Activated B cell treated with CpG ODN at 0.5 μM for 24 hours (primary cell): ENCODE data around the gene PKP4. TPM values are rescaled to one million over a fixed set of nuclear protein-coding genes. Genes with fewer than 3 reads are reported as not detected.

Experiments used
- ATAC-seq: fragments of 200-7000 bp; cut with Tn5 transposase; one replicate; pipeline ENCODE4 v1.10.0; 2021; ENCODE audit warnings: low read depth, mild to moderate bottlenecking, moderate library complexity
- CTCF ChIA-PET: fragments of 350-600 bp; sonication (Branson Sonifier 250); formaldehyde crosslinking; loops from one replicate; lab custom pipeline; 2021; ENCODE audit warnings: antibody characterized with exemption; lab: Charles Lee
- POLR2A ChIA-PET: fragments of 350-600 bp; sonication (Branson Sonifier 250); formaldehyde crosslinking; loops from one replicate; lab custom pipeline; 2021; ENCODE audit warnings: antibody characterized with exemption; lab: Charles Lee
- DNase-seq: peaks from one replicate; pipeline ENCODE4 v3.0.0; 2022
- H3K27ac Mint-ChIP-seq: one replicate; pipeline ENCODE4 v1.8.0; 2020; ENCODE audit warnings: mixed read lengths
- H3K27me3 Mint-ChIP-seq: one replicate; pipeline ENCODE4 v1.8.0; 2021; ENCODE audit warnings: mixed read lengths
- H3K36me3 Mint-ChIP-seq: one replicate; pipeline ENCODE4 v1.8.0; 2021; ENCODE audit warnings: low read depth, mixed read lengths
- H3K4me1 Mint-ChIP-seq: one replicate; pipeline ENCODE4 v1.8.0; 2021; ENCODE audit warnings: mixed read lengths
- H3K4me3 Mint-ChIP-seq: one replicate; pipeline ENCODE4 v1.8.0; 2020; ENCODE audit warnings: mild to moderate bottlenecking, mixed read lengths
- H3K9me3 Mint-ChIP-seq: one replicate; pipeline ENCODE4 v1.8.0; 2020; ENCODE audit warnings: mixed read lengths
- intact Hi-C: fragments of 100-400 bp; cut with micrococcal nuclease; formaldehyde crosslinking; loops from one replicate; pipeline ENCODE4 v1.15.1; 2024
- total RNA-seq: library from RNA; stranded (reverse); gene quantifications from 2 replicates; pipeline ENCODE4 v1.2.3, GENCODE V29; 2022
- TF ChIP-seq, protein P1 (sequence below): fragments of 200-600 bp; IDR thresholded peaks from one replicate; pipeline ENCODE4 v1.8.0; 2022; ENCODE audit warnings: antibody characterized with exemption, mild to moderate bottlenecking

Gene PKP4
- total RNA-seq, 1 donor from 2014 or later, result 6.5 TPM

- no peaks in the 10 kb centered on the region for H3K36me3 Mint-ChIP-seq
- no peaks in the 10 kb centered on the region for H3K4me1 Mint-ChIP-seq
- CTCF ChIA-PET, result no interaction called here
These were observed 96.5 kb downstream of the PKP4 start for GRCh38 chr2:158553257-158553656.

GRCh38 chr2:158554996-158555395 is 98.2 kb downstream of the PKP4 start:
- no peaks in the 10 kb centered on the region for H3K36me3 Mint-ChIP-seq
- ATAC-seq (no peak), DNase-seq (no peak)
- no peaks in the 10 kb centered on the region for H3K9me3 Mint-ChIP-seq
- no peaks in the 10 kb centered on the region for H3K27me3 Mint-ChIP-seq
- intact Hi-C loops, result no loop called here
- no peak overlapping the region for H3K27ac Mint-ChIP-seq
- ChIA-PET POLR2A (no interaction called here), CTCF (interaction anchor here (0.5 kb wide), 1 partner anchor 229 kb away, joined by 3 read pairs; no protein-coding TSS in a partner anchor)
- H3K4me1 Mint-ChIP-seq, result no peaks in the 10 kb centered on the region
- no peak overlapping the region for H3K4me3 Mint-ChIP-seq
- TF ChIP-seq, protein P1, sequence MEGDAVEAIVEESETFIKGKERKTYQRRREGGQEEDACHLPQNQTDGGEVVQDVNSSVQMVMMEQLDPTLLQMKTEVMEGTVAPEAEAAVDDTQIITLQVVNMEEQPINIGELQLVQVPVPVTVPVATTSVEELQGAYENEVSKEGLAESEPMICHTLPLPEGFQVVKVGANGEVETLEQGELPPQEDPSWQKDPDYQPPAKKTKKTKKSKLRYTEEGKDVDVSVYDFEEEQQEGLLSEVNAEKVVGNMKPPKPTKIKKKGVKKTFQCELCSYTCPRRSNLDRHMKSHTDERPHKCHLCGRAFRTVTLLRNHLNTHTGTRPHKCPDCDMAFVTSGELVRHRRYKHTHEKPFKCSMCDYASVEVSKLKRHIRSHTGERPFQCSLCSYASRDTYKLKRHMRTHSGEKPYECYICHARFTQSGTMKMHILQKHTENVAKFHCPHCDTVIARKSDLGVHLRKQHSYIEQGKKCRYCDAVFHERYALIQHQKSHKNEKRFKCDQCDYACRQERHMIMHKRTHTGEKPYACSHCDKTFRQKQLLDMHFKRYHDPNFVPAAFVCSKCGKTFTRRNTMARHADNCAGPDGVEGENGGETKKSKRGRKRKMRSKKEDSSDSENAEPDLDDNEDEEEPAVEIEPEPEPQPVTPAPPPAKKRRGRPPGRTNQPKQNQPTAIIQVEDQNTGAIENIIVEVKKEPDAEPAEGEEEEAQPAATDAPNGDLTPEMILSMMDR, result no peak

More at GRCh38 chr2:158553257-158553656, 96.5 kb downstream of the PKP4 start:
- intact Hi-C loops, result no loop called here
- Mint-ChIP-seq H3K4me3 (no peak overlapping the region), H3K27ac (no peak overlapping the region), H3K27me3 (no peaks in the 10 kb centered on the region), H3K9me3 (no peaks in the 10 kb centered on the region)
- POLR2A ChIA-PET, result no interaction called here
- DNase-seq (no peak), ATAC-seq (no peak)
- TF ChIP-seq, protein P1, result no peak

GRCh38 chr2:158556124-158556523 is 99.4 kb downstream of the PKP4 start:
- no peak overlapping the region for H3K4me3 Mint-ChIP-seq
- DNase-seq (no peak), ATAC-seq (no peak)
- no peaks in the 10 kb centered on the region for H3K4me1 Mint-ChIP-seq
- H3K9me3 Mint-ChIP-seq, result no peaks in the 10 kb centered on the region
- TF ChIP-seq, protein P1, result no peak
- intact Hi-C loops, result no loop called here
- H3K27me3 Mint-ChIP-seq, result no peaks in the 10 kb centered on the region
- H3K27ac Mint-ChIP-seq, result no peak overlapping the region
- no peaks in the 10 kb centered on the region for H3K36me3 Mint-ChIP-seq
- ChIA-PET POLR2A (interaction anchor here (0.6 kb wide), 1 partner anchor 187 kb away, joined by 5 read pairs; no protein-coding TSS in a partner anchor), CTCF (no interaction called here)

GRCh38 chr2:158557752-158558151 is 101.0 kb downstream of the PKP4 start:
- ATAC-seq, result no peak
- no peaks in the 10 kb centered on the region for H3K36me3 Mint-ChIP-seq
- intact Hi-C loops, result no loop called here
- H3K27me3 Mint-ChIP-seq, result no peaks in the 10 kb centered on the region
- no peak overlapping the region for H3K27ac Mint-ChIP-seq
- H3K4me3 Mint-ChIP-seq, result no peak overlapping the region
- POLR2A ChIA-PET, result no interaction called here
- TF ChIP-seq, protein P1, result no peak
- H3K4me1 Mint-ChIP-seq, result no peaks in the 10 kb centered on the region
- no peaks in the 10 kb centered on the region for H3K9me3 Mint-ChIP-seq
- DNase-seq, result no peak
- CTCF ChIA-PET, result no interaction called here

DNA sequence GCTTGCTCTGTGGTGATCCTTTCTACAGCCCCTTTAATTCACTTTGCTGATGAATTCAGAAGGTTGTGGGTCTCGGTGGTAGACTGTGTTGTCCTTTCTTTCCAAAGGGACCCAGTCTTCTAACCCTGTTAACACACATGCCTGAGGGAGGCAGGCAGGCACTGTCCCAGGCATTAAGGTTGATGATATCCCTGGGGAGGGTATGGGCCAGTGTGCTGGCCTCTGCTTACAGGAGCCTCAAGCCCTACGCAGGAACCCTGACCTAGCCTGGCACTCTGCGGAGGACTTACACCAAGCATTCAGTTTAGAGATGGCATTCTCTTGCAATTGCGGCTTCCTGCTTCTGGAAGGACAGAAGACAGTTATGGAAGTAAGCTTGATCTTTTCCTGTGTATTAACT is 102.5 kb downstream of the PKP4 start:
- no peak overlapping the region for H3K27ac Mint-ChIP-seq
- TF ChIP-seq, protein P1, result no peak
- no peak for DNase-seq
- H3K4me1 Mint-ChIP-seq, result no peaks in the 10 kb centered on the region
- CTCF ChIA-PET, result no interaction called here
- POLR2A ChIA-PET, result no interaction called here
- no peaks in the 10 kb centered on the region for H3K9me3 Mint-ChIP-seq
- H3K27me3 Mint-ChIP-seq, result no peaks in the 10 kb centered on the region
- intact Hi-C loops, result no loop called here
- H3K4me3 Mint-ChIP-seq, result no peak overlapping the region
- H3K36me3 Mint-ChIP-seq, result no peaks in the 10 kb centered on the region
- no peak for ATAC-seq
